Activated CD4-positive, alpha-beta T cell treated with anti-CD3 and anti-CD28 coated beads, Interleukin-2, amount 10 ng/mL, durations not matched to agents 7 days and 5 days (primary cell): ENCODE measurements around the gene MEOX1. TPM values are rescaled to one million over a fixed set of nuclear protein-coding genes. Genes with fewer than 3 reads are reported as not detected.

Experiments used
- CTCF ChIA-PET: fragments of 350-600 bp; sonication (Branson Sonifier 250); formaldehyde crosslinking; loops from one replicate; lab custom pipeline; 2021; ENCODE audit warnings: antibody characterized with exemption; lab: Charles Lee
- POLR2A ChIA-PET: fragments of 350-600 bp; sonication (Branson Sonifier 250); formaldehyde crosslinking; loops from one replicate; lab custom pipeline; 2021; ENCODE audit warnings: antibody characterized with exemption; lab: Charles Lee
- DNase-seq: peaks from one replicate; pipeline ENCODE4 v3.0.0-alpha.2; 2020
- H3K27ac Mint-ChIP-seq: one replicate; pipeline ENCODE4 v1.8.0; 2021; ENCODE audit warnings: mild to moderate bottlenecking, moderate library complexity, mixed read lengths
- H3K27me3 Mint-ChIP-seq: one replicate; pipeline ENCODE4 v1.8.0; 2021; ENCODE audit warnings: mixed read lengths
- H3K36me3 Mint-ChIP-seq: one replicate; pipeline ENCODE4 v1.8.0; 2021; ENCODE audit warnings: low read depth, mixed read lengths
- H3K4me1 Mint-ChIP-seq: one replicate; pipeline ENCODE4 v1.8.0; 2021; ENCODE audit warnings: mixed read lengths
- H3K4me3 Mint-ChIP-seq: one replicate; pipeline ENCODE4 v1.8.0; 2021; ENCODE audit warnings: mild to moderate bottlenecking, moderate library complexity, mixed read lengths
- H3K9me3 Mint-ChIP-seq: one replicate; pipeline ENCODE4 v1.8.0; 2021; ENCODE audit warnings: mixed read lengths
- total RNA-seq, 2 experiments: library from RNA; stranded (reverse); gene quantifications; one replicate each; pipeline ENCODE4 v1.2.3, GENCODE V29; 2021

The MEOX1 gene
- total RNA-seq, 2 experiments from 2014 or later, result 5.1 to 6.6 TPM

DNA sequence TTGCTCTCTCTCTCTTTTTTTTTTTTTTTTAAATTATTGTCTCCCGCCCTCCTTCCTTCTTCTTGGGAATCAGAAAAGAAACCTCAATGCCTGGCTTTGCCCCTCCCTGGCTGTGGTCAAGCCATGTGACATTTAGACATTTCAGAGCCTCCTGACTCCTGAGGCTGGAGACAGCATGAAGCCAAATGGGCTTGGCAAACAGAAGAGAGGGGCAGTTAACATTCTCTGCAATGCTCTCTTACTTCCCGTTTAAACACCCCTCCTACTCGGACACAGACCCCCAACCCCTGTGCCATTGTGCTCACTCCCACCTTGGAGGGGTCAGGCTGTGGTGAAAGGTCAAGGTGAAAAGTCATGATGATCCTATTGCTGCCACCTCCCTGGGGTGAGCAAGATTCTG lies 14.7 kb upstream of the MEOX1 start:
- no peak for DNase-seq
- ChIA-PET POLR2A (no interaction called here), CTCF (interaction anchor here (0.6 to 1.2 kb wide), 4 partner anchors 10 to 225 kb away, joined by 3 to 4 read pairs (median 3); partner anchors contain the start of gene DHX8)
- no peak overlapping the region for H3K27ac Mint-ChIP-seq
- no peak overlapping the region for H3K4me3 Mint-ChIP-seq
- peaks cover 18% of the 10 kb centered on the region for H3K4me1 Mint-ChIP-seq
- peaks cover 11% of the 10 kb centered on the region for H3K27me3 Mint-ChIP-seq
- H3K9me3 Mint-ChIP-seq, result no peaks in the 10 kb centered on the region
- no peaks in the 10 kb centered on the region for H3K36me3 Mint-ChIP-seq

DNA sequence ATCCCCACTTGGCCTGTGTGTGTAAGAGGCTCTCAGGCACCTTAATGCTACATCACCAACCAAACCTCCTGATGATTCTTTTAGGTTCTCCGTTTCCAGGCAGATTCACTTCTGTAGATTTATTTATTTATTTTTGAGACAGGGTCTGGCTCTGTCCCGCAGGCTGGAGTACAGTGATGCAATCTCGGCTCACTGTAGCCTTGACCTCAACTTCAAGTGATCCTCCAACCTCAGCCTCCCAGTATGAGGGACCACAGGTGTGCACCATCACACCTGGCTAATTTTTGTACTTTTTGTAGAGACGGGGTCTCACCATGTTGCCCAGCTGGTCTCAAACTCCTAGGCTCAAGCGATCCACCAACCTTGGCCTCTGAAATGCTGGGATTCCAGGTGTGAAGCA lies 12.7 kb upstream of the MEOX1 start:
- ChIA-PET POLR2A (no interaction called here), CTCF (interaction anchor here (0.5 to 1.7 kb wide), 15 partner anchors 16 to 127 kb away, joined by 3 to 10 read pairs (median 3); no protein-coding TSS in a partner anchor)
- H3K36me3 Mint-ChIP-seq, result no peaks in the 10 kb centered on the region
- peaks cover 5% of the 10 kb centered on the region for H3K27me3 Mint-ChIP-seq
- no peaks in the 10 kb centered on the region for H3K9me3 Mint-ChIP-seq
- no peak overlapping the region for H3K27ac Mint-ChIP-seq
- H3K4me3 Mint-ChIP-seq, result no peak overlapping the region
- peaks cover 30% of the 10 kb centered on the region for H3K4me1 Mint-ChIP-seq
- no peak for DNase-seq

DNA sequence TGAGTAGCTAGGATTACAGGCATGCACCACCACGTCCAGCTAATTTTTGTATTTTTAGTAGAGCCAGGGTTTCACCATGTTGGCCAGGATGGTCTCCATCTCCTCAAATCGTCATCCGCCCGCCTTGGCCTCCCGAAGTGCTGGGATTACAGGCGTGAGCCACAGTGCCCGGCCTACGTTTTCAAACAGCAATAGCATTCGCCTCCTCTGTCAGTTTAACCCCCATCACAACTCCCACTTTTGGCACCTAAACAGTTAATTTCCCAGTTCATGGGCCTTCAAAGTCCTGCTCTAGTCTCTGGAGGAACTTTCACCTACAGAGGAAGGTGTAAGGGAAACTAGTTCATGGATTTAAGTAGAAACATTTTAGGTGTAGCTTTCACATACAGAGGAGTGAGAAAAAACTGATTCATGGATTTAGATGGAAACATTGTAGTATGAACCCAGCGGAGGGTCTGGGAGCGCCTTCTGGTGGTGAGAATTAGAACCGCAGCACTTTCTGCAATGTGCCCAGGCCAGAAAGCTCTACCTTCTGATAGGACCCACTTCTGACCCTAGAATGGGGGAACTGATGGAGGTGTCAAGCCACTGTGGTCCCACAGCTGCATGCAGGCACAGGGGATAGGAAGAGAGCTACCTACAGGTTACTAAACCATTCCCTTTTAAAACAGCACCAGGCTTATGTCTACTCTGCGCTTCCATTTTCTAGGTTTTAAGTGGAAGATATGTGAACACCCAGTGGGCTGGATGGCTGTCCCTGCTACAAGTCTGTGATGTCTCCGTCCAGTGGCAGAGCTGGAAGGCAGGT lies 12.0 kb upstream of the MEOX1 start:
- ChIA-PET POLR2A (no interaction called here), CTCF (interaction anchor here (0.5 to 1.7 kb wide), 18 partner anchors 16 to 127 kb away, joined by 3 to 10 read pairs (median 3); no protein-coding TSS in a partner anchor)
- H3K27me3 Mint-ChIP-seq, result peaks cover 5% of the 10 kb centered on the region
- peak; percentile 73 for DNase-seq
- H3K9me3 Mint-ChIP-seq, result no peaks in the 10 kb centered on the region
- H3K4me1 Mint-ChIP-seq, result peaks cover 31% of the 10 kb centered on the region
- no peak overlapping the region for H3K4me3 Mint-ChIP-seq
- H3K36me3 Mint-ChIP-seq, result no peaks in the 10 kb centered on the region
- no peak overlapping the region for H3K27ac Mint-ChIP-seq

DNA sequence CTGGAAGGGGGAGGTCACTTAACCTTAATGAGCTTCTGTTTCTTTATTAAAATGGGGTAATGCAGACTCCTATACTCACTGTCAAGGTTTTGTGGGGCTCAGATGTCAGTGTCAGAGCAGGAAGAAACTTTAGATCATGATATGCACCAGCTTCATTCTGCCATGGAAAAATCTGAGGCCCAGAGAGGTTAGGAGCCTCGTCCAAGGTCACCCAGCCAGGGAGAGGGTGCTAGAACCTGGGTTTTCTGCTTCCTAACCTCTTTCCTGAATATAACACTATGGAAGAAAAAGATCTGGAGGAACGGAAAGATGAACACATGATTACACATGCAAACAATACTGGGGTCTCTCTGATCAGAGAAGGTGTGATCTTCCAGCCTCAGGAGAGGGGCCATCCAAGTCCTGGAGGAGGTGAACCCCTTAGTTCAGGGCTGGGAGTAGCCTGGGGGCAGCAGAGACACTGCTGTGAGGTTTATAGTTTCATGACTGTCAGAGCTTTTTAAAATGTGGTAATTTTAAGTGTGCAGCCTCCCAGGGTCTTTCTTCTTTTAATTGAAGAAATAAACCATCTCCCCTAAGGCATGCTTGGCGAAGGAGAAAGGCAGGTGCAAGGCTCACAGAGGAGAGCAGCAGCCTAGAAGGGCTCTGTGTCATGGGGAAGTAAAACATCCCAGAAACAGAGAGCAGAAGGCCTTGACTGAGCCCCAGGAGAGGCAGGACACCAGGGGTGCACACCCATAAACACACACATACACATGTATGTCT lies 10.2 kb upstream of the MEOX1 start:
- Mint-ChIP-seq H3K9me3 (no peaks in the 10 kb centered on the region), H3K4me1 (peaks cover 29% of the 10 kb centered on the region), H3K36me3 (no peaks in the 10 kb centered on the region), H3K27ac (no peak overlapping the region), H3K27me3 (peaks cover 5% of the 10 kb centered on the region), H3K4me3 (no peak overlapping the region)
- POLR2A ChIA-PET, result no interaction called here
- CTCF ChIA-PET, result interaction anchor here (2.7 kb wide), 1 partner anchor 96 kb away, joined by 14 read pairs; no protein-coding TSS in a partner anchor
- no peak for DNase-seq

DNA sequence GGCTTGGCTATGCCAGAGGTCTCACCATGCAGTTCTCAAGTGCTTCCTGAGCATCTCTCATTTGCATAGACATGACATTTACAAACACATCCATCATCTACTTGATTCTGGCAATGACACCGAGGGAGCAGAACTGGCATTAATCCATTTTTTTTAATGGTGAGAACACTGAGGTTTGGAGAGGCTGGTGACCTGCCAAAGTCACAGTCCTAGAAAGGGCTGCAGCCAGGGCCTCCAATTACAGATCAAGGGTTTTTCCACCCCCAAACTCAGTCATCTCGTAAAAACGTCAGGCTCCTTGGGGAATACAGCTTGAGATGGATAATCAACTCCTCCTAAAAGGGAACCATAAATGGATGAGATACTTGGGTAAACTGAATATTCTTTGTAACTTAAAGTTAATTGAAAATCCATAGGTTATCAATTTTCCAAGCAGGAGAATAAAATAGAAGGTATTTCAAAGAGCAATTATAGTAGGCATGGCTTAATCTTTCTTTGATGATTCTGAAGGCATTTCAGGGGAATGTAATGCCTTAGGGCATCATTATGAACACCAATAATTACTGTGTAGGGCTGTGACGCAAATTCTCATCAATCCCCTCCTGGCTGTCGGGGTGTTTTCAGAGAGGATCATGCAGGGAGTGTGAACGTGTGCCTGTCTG lies 9.4 kb upstream of the MEOX1 start:
- ChIA-PET POLR2A (no interaction called here), CTCF (interaction anchor here (0.6 to 2.7 kb wide), 2 partner anchors 90 to 95 kb away, joined by 3 to 14 read pairs; no protein-coding TSS in a partner anchor)
- peaks cover 5% of the 10 kb centered on the region for H3K27me3 Mint-ChIP-seq
- H3K27ac Mint-ChIP-seq, result no peak overlapping the region
- no peak overlapping the region for H3K4me3 Mint-ChIP-seq
- no peak for DNase-seq
- no peaks in the 10 kb centered on the region for H3K9me3 Mint-ChIP-seq
- peaks cover 27% of the 10 kb centered on the region for H3K4me1 Mint-ChIP-seq
- no peaks in the 10 kb centered on the region for H3K36me3 Mint-ChIP-seq

GRCh38 chr17:43670645-43671030 lies 8.9 kb upstream of the MEOX1 start:
- H3K4me3 Mint-ChIP-seq, result no peak overlapping the region
- H3K36me3 Mint-ChIP-seq, result no peaks in the 10 kb centered on the region
- no peak overlapping the region for H3K27ac Mint-ChIP-seq
- peaks cover 5% of the 10 kb centered on the region for H3K27me3 Mint-ChIP-seq
- CTCF ChIA-PET, result interaction anchor here (0.6 to 2.7 kb wide), 3 partner anchors 11 to 95 kb away, joined by 3 to 14 read pairs (median 3); no protein-coding TSS in a partner anchor
- DNase-seq, result no peak
- POLR2A ChIA-PET, result no interaction called here
- H3K4me1 Mint-ChIP-seq, result peaks cover 25% of the 10 kb centered on the region
- no peaks in the 10 kb centered on the region for H3K9me3 Mint-ChIP-seq

GRCh38 chr17:43669971-43670644 lies 8.4 kb upstream of the MEOX1 start:
- POLR2A ChIA-PET, result no interaction called here
- H3K9me3 Mint-ChIP-seq, result no peaks in the 10 kb centered on the region
- no peak overlapping the region for H3K4me3 Mint-ChIP-seq
- H3K27ac Mint-ChIP-seq, result peak overlapping the region; percentile 73
- no peaks in the 10 kb centered on the region for H3K36me3 Mint-ChIP-seq
- H3K4me1 Mint-ChIP-seq, result peaks cover 26% of the 10 kb centered on the region
- H3K27me3 Mint-ChIP-seq, result peaks cover 2% of the 10 kb centered on the region
- no peak for DNase-seq
- CTCF ChIA-PET, result interaction anchor here (0.6 to 2.7 kb wide), 4 partner anchors 10 to 102 kb away, joined by 3 to 14 read pairs (median 4); no protein-coding TSS in a partner anchor

- peaks cover 31% of the 10 kb centered on the region for H3K4me1 Mint-ChIP-seq
- no peak for DNase-seq
- CTCF ChIA-PET, result interaction anchor here (2.7 kb wide), 1 partner anchor 91 kb away, joined by 6 read pairs; no protein-coding TSS in a partner anchor
- H3K4me3 Mint-ChIP-seq, result no peak overlapping the region
- H3K27me3 Mint-ChIP-seq, result no peaks in the 10 kb centered on the region
- no peak overlapping the region for H3K27ac Mint-ChIP-seq
- no peaks in the 10 kb centered on the region for H3K9me3 Mint-ChIP-seq
- H3K36me3 Mint-ChIP-seq, result no peaks in the 10 kb centered on the region
- POLR2A ChIA-PET, result no interaction called here
Observed at GRCh38 chr17:43667947-43668348, 6.2 kb upstream of the MEOX1 start.

- no peaks in the 10 kb centered on the region for H3K9me3 Mint-ChIP-seq
- no peak overlapping the region for H3K27ac Mint-ChIP-seq
Observed at GRCh38 chr17:43667506-43667905, 5.8 kb upstream of the MEOX1 start.

GRCh38 chr17:43665937-43666236 lies 4.2 kb upstream of the MEOX1 start:
- CTCF ChIA-PET, result interaction anchor here (0.7 to 2.7 kb wide), 4 partner anchors 10 to 272 kb away, joined by 3 to 6 read pairs (median 3); no protein-coding TSS in a partner anchor
- Mint-ChIP-seq H3K36me3 (no peaks in the 10 kb centered on the region), H3K27me3 (no peaks in the 10 kb centered on the region), H3K9me3 (no peaks in the 10 kb centered on the region), H3K4me1 (peaks cover 49% of the 10 kb centered on the region), H3K27ac (no peak overlapping the region), H3K4me3 (no peak overlapping the region)
- POLR2A ChIA-PET, result no interaction called here
- no peak for DNase-seq

More at GRCh38 chr17:43667506-43667905, 5.8 kb upstream of the MEOX1 start:
- H3K4me1 Mint-ChIP-seq, result peaks cover 35% of the 10 kb centered on the region
- CTCF ChIA-PET, result interaction anchor here (2.7 kb wide), 1 partner anchor 90 kb away, joined by 6 read pairs; no protein-coding TSS in a partner anchor
- DNase-seq, result no peak
- POLR2A ChIA-PET, result no interaction called here
- H3K27me3 Mint-ChIP-seq, result no peaks in the 10 kb centered on the region
- H3K4me3 Mint-ChIP-seq, result no peak overlapping the region
- no peaks in the 10 kb centered on the region for H3K36me3 Mint-ChIP-seq

DNA sequence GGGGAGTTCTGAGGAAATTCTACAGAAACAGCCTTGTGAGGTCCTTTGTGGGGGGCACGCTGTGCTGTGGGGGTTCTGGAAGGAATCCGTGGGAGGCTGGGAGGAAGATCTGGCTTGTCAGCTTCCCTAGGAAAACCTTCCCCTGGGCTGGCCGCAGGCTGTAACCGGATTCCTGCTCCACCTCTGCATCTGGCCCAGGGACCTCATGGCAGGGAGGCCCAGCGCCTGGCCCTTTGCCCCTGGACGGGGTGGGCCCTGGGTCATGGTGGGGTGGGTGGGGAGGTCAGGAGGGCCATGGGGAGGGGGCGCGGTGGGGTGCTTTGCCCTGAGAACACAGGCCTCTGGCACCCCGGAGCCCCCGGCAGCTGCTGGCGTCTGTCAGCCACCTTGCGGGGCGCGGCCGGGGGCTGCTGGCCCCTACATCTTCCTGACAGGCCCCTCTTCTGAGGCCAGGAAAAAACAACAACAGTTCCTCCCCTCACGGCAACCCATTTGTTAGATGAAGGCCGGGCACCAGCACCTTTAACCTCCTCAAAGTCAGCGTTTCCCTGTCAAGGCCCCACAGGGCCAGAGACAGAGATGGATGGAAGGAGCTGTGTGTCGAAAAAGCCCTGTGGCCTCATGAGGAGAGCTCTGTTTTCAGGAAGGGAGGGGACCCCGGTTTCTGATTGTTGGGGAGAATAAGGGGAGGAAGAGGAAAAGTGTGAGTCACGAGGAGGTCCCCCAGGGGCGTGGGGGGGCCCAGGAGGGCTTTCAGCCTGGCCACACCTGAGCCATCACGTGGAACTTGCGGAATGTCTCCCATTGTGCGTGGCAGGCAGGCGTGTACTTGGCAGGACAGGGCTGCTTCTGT lies 3.6 kb upstream of the MEOX1 start:
- POLR2A ChIA-PET, result no interaction called here
- Mint-ChIP-seq H3K4me3 (no peak overlapping the region), H3K36me3 (no peaks in the 10 kb centered on the region), H3K27me3 (peaks cover 1% of the 10 kb centered on the region), H3K27ac (no peak overlapping the region), H3K9me3 (no peaks in the 10 kb centered on the region), H3K4me1 (peaks cover 51% of the 10 kb centered on the region)
- no peak for DNase-seq
- CTCF ChIA-PET, result interaction anchor here (0.6 to 2.7 kb wide), 3 partner anchors 13 to 88 kb away, joined by 3 to 6 read pairs (median 3); no protein-coding TSS in a partner anchor
